Activated CD4-positive, alpha-beta T cell treated with anti-CD3 and anti-CD28 coated beads for 24 hours (primary cell): Measurements from ENCODE around the gene STOML1.

Source experiments
- DNase-seq, 2 donors: peaks; one replicate each; pipeline ENCODE4 v3.0.0-alpha.2; 2020; ENCODE audit warnings: low read depth in 2 of 2

STOML1 gene

DNA sequence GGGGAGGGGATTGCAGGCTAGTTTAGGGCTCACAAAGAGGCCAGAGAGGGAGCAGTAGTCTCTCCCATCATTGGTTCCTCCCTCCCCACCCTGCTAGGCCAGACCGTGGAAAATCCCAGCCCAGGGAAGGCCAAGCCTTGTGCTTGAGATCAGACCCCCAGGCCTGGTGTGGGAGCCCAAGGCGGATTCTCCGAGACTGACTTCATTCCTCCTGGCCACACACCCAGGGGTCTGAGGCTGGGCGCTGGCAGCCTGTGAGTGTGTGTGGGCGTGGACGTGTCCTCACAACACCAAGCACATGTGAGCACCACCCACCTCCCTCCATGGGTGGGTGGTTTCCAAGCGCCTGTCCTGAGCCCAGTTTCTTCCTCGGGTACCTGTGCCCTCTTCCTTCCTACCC, 61.7 kb downstream of the STOML1 start:
- no peak for DNase-seq

DNA sequence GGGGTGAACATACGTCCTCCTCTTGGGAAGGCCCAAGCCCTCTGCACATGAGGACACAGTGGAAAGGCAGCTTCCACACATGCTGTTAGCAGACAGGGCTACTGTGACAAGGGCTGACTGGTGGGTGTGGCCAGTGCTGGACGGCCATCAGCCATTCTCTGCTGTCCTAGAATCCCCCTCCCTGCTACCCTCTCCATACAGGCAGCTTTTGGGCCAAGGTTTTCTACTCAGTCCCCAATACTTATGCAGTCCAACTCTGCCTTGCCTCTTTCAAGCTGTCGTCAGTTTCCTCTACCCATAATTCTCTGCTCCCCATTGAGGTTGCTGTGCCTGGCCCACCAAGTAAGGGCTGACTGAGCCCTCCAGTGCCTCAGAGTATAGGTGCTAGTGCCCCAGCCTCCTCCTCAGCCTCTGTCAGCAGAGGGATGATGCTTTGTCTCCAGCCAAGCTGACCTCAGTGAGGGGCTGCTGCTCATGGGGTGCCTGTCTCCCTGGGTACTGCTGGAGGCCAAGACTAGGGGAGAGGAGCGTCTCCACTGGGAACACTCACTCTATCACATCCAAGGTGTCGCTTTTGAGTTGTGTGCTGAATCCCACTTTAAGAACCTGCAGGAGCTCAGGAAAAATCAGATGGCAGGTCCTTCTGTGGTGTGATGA, 63.0 kb downstream of the STOML1 start:
- no peak for DNase-seq
